Liver (tissue), 9 donors: ENCODE measurements around the gene EPHA5. TPM values are rescaled to one million over a fixed set of nuclear protein-coding genes. Genes with fewer than 3 reads are reported as not detected.

Experiments used
- DNase-seq: peaks from one replicate; pipeline ENCODE4 v3.0.0-alpha.2; 2017; ENCODE audit warnings: low spot score
- H3K27ac ChIP-seq, 2 donors: one replicate each; pipeline ENCODE4 v1.7.0; 2013; ENCODE audit warnings: inconsistent platforms in 2 of 2, low read length in 2 of 2, control low read depth in 1 of 2, low read depth in 1 of 2, mild to moderate bottlenecking in 1 of 2
- H3K27me3 ChIP-seq, 4 donors: one replicate each; pipeline versions ENCODE4 v1.6.1 to v1.7.0; 2013; ENCODE audit warnings: low read length in 3 of 4, inconsistent platforms in 1 of 4, mild to moderate bottlenecking in 1 of 4, moderate library complexity in 1 of 4; ENCODE audit not compliant: control insufficient read depth in 4 of 4, insufficient read depth in 4 of 4
- H3K36me3 ChIP-seq, 4 donors: one replicate each; pipeline versions ENCODE4 v1.6.1 to v1.7.0; 2013; ENCODE audit warnings: low read length in 3 of 4, mild to moderate bottlenecking in 3 of 4, low read depth in 1 of 4, moderate library complexity in 1 of 4; ENCODE audit not compliant: control insufficient read depth in 4 of 4, insufficient read depth in 3 of 4
- H3K4me1 ChIP-seq, 4 donors: one replicate each; pipeline versions ENCODE4 v1.6.1 to v1.7.0; 2013; ENCODE audit warnings: low read length in 3 of 4, mild to moderate bottlenecking in 3 of 4, moderate library complexity in 1 of 4; ENCODE audit not compliant: control insufficient read depth in 4 of 4, insufficient read depth in 4 of 4
- H3K4me3 ChIP-seq, 3 donors: one replicate each; pipeline versions ENCODE4 v1.6.1 to v1.7.0; 2013; ENCODE audit warnings: low read length in 3 of 3, control low read depth in 1 of 3, low read depth in 1 of 3, mild to moderate bottlenecking in 1 of 3
- H3K9ac ChIP-seq, 2 donors: one replicate each; pipeline ENCODE4 v1.7.0; 2013; ENCODE audit warnings: low read length in 2 of 2, mild to moderate bottlenecking in 2 of 2, moderate library complexity in 2 of 2, control low read depth in 1 of 2, low read depth in 1 of 2
- H3K9me3 ChIP-seq, 4 donors: one replicate each; pipeline versions ENCODE4 v1.6.1 to v1.7.0; 2013; ENCODE audit warnings: low read length in 3 of 4; ENCODE audit not compliant: control insufficient read depth in 4 of 4
- ATF3 ChIP-seq: IDR thresholded peaks from 2 replicates; pipeline ENCODE4 v1.6.1; 2016; ENCODE audit warnings: antibody characterized with exemption
- CTCF ChIP-seq: fragments of 150-350 bp; IDR thresholded peaks from 2 replicates; pipeline ENCODE4 v1.5.1; 2017; ENCODE audit warnings: improper control_type of control experiment, low read depth, low read length; ENCODE audit not compliant: missing input control
- EGR1 ChIP-seq, 2 donors: IDR thresholded peaks; 2 replicates each; pipeline ENCODE4 v1.6.1; 2016 to 2018; ENCODE audit warnings: antibody characterized with exemption in 2 of 2, low read depth in 2 of 2
- FOXA1 ChIP-seq: IDR thresholded peaks from 2 replicates; pipeline ENCODE4 v1.6.1; 2016; ENCODE audit warnings: antibody characterized with exemption
- FOXA2 ChIP-seq: IDR thresholded peaks from 2 replicates; pipeline ENCODE4 v1.6.1; 2016; ENCODE audit warnings: antibody characterized with exemption
- GABPA ChIP-seq, 2 donors: IDR thresholded peaks in 1 of 2; conservative IDR thresholded peaks in 1 of 2; 2 replicates each; pipeline ENCODE4 v1.6.1; 2016; ENCODE audit warnings: antibody characterized with exemption in 2 of 2, mild to moderate bottlenecking in 1 of 2, moderate library complexity in 1 of 2
- HNF4A ChIP-seq, 2 donors: conservative IDR thresholded peaks; 2 replicates each; pipeline ENCODE4 v1.6.1; 2016; ENCODE audit warnings: antibody characterized with exemption in 2 of 2, mild to moderate bottlenecking in 2 of 2
- JUND ChIP-seq, 2 donors: IDR thresholded peaks; 2 replicates each; pipeline ENCODE4 v1.6.1; 2016; ENCODE audit warnings: antibody characterized with exemption in 2 of 2
- MAX ChIP-seq: IDR thresholded peaks from 2 replicates; pipeline ENCODE4 v1.6.1; 2016; ENCODE audit warnings: antibody characterized with exemption
- NR2F2 ChIP-seq: IDR thresholded peaks from 2 replicates; pipeline ENCODE4 v1.6.1; 2016; ENCODE audit warnings: antibody characterized with exemption
- RAD21 ChIP-seq, 2 donors: IDR thresholded peaks; 2 replicates each; pipeline ENCODE4 v1.6.1; 2016; ENCODE audit warnings: antibody characterized with exemption in 2 of 2, mild to moderate bottlenecking in 2 of 2
- REST ChIP-seq: IDR thresholded peaks from 2 replicates; pipeline ENCODE4 v1.6.1; 2016; ENCODE audit warnings: antibody characterized with exemption, mild to moderate bottlenecking
- RXRA ChIP-seq, 2 donors: IDR thresholded peaks; 2 replicates each; pipeline ENCODE4 v1.6.1; 2017 to 2018; ENCODE audit warnings: antibody characterized with exemption in 2 of 2, mild to moderate bottlenecking in 1 of 2
- TAF1 ChIP-seq: conservative IDR thresholded peaks from 2 replicates; pipeline ENCODE4 v1.6.1; 2016; ENCODE audit warnings: antibody characterized with exemption, mild to moderate bottlenecking
- YY1 ChIP-seq: IDR thresholded peaks from 2 replicates; pipeline ENCODE4 v1.6.1; 2016; ENCODE audit warnings: antibody characterized with exemption, mild to moderate bottlenecking
- WGBS: extraction: QIAGEN DNeasy Blood & Tissue Kit; methylation state at CpG from one replicate; pipeline ENCODE4 v1.1.7; 2013; 5-methylcytosine and 5-hydroxymethylcytosine counted together
- polyA plus RNA-seq, 2 donors: library from polyadenylated mRNA; stranded (reverse) in 1 of 2; unstranded in 1 of 2; fragments of 200-250 nt in 1 of 2; fragments of >200 nt in 1 of 2; fragmentation: Nextera tagmentation in 1 of 2; extraction: Ambion mirVana in 1 of 2; gene quantifications; one replicate each; pipeline versions ENCODE4 v1.2.1 to v1.2.3, GENCODE V29; 2013 to 2015
- total RNA-seq, 2 donors: library from RNA; depleted of rRNA; stranded (reverse); fragments of >200 nt; gene quantifications; one replicate each; pipeline ENCODE4 v1.2.3, GENCODE V29; 2014
- TF ChIP-seq, protein P1 (sequence below): IDR thresholded peaks from 2 replicates; pipeline ENCODE4 v1.6.1; 2016; ENCODE audit warnings: antibody characterized with exemption
- donor health status: healthy.
- donor health status: healthy.
- donor health status: healthy.
- donor health status: healthy.
- donor health status: healthy.

The EPHA5 gene
- total and polyA plus RNA-seq, 4 donors = not detected

DNA sequence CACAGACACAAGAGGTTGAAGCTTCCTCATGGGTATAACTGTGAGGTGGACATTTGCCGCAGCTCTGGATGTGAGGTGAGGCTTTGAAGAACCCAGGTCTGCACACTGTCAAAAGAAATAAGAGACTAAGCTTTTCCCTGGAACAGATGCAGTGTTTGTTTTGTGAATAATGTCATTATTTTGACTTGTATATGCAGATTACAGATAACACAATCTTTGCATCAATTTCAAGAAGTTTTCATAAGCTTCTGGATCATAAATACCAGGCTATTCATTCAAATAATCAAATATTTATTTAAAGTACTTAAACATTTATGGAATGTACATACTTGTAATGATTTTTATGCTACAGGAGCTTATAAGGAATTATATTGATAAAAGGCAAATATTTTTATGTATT lies 174.8 kb downstream of the EPHA5 start:
- Histone ChIP-seq H3K9ac (no peak overlapping the region), H3K27ac (no peak overlapping the region), H3K36me3 (no peaks in the 10 kb centered on the region), H3K4me3 (no peak overlapping the region), H3K4me1 (no peaks in the 10 kb centered on the region), H3K9me3 (no peaks in the 10 kb centered on the region), H3K27me3 (no peaks in the 10 kb centered on the region)
- TF ChIP-seq GABPA (IDR thresholded peaks at IDR 0.05 in 1 of 2, conservative IDR thresholded peaks at IDR 0.05 in 1 of 2) = no peak
- TF ChIP-seq HNF4A (conservative IDR thresholded peaks at IDR 0.05) = no peak
- TF ChIP-seq REST = no peak
- TF ChIP-seq EGR1 (IDR thresholded peaks at IDR 0.05; ENCODE audit: low read depth in 2 of 2) = no peak
- TF ChIP-seq FOXA1 = no peak
- TF ChIP-seq RAD21 (IDR thresholded peaks at IDR 0.05) = no peak
- no peak for TF ChIP-seq MAX
- TF ChIP-seq FOXA2 = no peak
- TF ChIP-seq YY1 = no peak
- TF ChIP-seq JUND (IDR thresholded peaks at IDR 0.05) = no peak
- no peak for TF ChIP-seq RXRA (IDR thresholded peaks at IDR 0.05)
- TF ChIP-seq NR2F2 = no peak
- DNase-seq = no peak
- 89% methylated on average over 1 of the region's 1 CpG for WGBS

DNA sequence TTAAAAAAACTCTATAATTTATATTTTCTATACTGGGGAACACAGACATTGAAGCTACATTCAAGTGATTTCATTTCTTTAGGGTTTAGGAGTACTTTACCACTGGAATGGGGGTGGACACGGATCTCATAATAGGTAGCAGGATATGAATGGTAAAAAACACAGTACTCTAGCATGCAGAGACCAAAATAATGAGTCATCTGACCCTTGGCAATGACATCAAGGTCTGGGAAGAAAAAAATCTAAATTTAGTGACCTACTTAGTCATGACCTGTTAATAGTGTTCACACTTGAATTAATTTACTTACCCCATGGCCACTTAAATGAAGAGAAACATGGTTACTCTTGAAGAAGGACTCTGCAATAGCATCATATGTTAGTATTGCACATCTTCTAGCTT lies 187.9 kb downstream of the EPHA5 start:
- Histone ChIP-seq H3K36me3 (no peaks in the 10 kb centered on the region), H3K27ac (no peak overlapping the region), H3K9me3 (no peaks in the 10 kb centered on the region), H3K4me1 (no peaks in the 10 kb centered on the region), H3K27me3 (peaks cover 0 to 3% (median 0%) of the 10 kb centered on the region in 4 donors), H3K9ac (no peak overlapping the region), H3K4me3 (no peak overlapping the region)
- no peak for DNase-seq
- 62% methylated on average over 1 of the region's 1 CpG for WGBS
- TF ChIP-seq EGR1 (IDR thresholded peaks at IDR 0.05; ENCODE audit: low read depth in 2 of 2) (no peak), REST (no peak), ATF3 (no peak), TAF1 (no peak), FOXA2 (no peak), CTCF (no peak)
- TF ChIP-seq, protein P1, sequence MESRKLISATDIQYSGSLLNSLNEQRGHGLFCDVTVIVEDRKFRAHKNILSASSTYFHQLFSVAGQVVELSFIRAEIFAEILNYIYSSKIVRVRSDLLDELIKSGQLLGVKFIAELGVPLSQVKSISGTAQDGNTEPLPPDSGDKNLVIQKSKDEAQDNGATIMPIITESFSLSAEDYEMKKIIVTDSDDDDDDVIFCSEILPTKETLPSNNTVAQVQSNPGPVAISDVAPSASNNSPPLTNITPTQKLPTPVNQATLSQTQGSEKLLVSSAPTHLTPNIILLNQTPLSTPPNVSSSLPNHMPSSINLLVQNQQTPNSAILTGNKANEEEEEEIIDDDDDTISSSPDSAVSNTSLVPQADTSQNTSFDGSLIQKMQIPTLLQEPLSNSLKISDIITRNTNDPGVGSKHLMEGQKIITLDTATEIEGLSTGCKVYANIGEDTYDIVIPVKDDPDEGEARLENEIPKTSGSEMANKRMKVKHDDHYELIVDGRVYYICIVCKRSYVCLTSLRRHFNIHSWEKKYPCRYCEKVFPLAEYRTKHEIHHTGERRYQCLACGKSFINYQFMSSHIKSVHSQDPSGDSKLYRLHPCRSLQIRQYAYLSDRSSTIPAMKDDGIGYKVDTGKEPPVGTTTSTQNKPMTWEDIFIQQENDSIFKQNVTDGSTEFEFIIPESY = no peak
